Measurements from ENCODE around the gene TGM4.
A peak's percentile ranks its signal among the peaks of the same experiment; 100 is the strongest.
"Not testable (repeated sequence)": the region's sequence is repeated elsewhere in the genome, so short reads cannot be mapped to it uniquely, and the experiment has no call there.

Gene TGM4

GRCh38 chr3:44874308-44874707 is at the start of gene TGM4:
TSS of gene TGM4 (plus strand) at chr3:44874608. CDS start at chr3:44874679, 71 bp downstream.
- DNase-seq (ENCODE audit: low read depth): no peak

GRCh38 chr3:44825264-44825925 is 49.0 kb upstream of the TGM4 start:
- peak; percentile 18 for DNase-seq (ENCODE audit: low read depth)

DNA sequence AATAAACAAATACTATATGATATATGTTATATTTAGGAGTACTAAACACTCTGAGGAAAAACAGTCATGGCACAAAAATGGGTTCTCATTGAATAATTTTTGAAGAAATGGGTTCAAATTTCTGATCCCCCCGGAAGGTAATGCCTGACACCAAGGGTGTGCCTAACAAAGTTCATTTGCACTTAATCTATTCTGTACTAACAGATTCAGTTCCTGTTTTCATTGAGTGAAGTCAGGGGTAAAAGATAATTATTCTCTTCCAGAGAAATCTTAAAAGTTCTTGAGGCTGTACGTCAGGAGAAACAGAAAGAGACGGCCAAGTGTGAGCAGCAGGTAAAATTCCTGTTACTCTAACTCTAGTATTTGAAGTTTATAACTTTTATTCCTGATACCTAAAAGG is 47.2 kb upstream of the TGM4 start:
- DNase-seq (ENCODE audit: low read depth): no peak

DNA sequence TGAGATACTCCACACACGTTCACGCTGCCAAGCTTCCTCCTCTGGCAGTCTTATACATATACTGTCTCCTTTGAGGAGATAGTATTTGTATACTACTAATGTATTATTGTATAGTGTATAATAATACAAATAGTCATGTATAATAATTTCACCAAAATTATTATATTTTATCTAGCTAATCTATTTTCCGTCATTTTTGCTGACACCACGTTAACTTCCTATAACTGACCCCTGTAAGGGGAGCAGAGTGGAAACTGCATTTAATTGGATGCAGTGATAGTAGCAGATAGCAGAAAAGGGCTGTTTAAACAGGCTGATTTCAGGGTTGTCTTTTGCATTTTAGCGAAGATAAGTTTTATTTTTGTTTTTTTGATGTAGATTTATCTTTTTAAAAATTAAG is 43.2 kb upstream of the TGM4 start:
- no peak for DNase-seq (ENCODE audit: low read depth)

DNA sequence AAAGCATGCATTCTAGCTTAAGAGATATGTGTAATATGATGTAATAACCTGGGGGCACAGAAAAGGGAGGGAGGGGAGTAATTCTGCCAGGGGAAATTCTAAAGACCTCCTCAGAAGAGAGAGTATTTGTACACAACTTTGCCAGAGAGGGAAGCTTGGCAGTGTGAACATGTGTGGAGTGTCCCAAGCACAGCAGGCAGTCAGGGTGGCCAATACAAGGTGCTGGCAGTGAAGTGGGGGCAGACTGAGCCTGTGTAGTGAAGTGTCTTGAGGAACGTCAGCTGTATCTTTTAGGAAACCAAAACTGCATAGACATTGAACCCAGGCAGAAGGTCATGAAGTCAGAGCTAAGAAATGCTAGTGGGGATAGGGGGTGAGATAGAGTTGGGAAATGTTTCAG is 42.4 kb upstream of the TGM4 start:
- no peak for DNase-seq (ENCODE audit: low read depth)

DNA sequence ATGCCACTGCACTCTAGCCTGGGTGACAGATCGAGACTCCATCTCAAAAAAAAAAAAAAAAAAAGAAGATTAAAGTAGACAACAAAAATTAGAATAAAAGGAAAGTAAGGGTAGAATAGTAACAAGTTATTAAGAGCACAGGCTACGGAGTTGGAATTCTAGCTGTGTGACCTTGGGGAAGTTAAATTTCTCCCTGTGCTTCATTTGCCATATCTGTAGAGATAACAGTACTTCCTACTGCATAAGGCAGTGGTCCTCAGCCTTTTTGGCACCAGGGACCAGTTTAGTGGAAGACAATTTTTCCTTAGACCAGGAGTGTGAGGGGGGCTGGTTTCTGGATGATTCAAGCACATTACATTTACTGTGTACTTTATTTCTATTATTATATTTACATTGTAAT is 41.4 kb upstream of the TGM4 start:
- no peak for DNase-seq (ENCODE audit: low read depth)

DNA sequence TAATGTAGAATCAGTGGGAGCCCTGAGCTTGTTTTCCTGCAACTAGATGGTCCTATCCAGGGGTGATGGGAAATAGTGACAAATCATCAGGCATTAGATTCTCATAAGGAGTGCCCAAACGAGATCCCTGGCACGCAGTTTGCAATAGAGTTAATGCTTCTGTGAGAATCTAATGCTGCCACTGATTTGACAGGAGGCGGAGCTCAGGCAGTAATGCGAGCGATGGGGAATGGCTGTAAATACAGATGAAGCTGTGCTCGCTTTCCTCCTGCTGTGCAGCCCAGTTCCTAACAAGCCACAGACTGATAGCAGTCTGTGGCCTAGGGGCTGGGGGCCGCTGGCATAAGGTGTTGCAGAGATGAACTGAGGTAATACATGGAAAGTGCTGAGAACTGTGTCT is 41.0 kb upstream of the TGM4 start:
- DNase-seq (ENCODE audit: low read depth): no peak

DNA sequence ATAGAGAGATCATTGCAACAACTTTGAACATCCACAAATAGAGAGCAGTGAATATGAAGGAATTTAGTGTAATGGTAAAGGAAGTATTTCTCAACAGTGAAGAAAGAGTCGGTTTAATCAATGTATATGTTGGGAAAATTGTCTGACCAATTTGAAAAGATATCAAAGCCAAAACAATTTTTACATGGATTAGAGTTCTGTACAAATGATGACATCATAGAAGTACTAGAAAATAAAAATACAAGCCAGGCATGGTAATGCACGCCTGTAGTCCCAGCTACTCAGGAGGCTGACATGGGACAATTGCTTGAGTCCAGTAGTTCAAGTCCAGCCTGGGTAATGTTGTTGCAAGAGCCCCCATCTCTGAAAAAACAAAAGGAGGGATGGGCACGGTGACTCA is 38.7 kb upstream of the TGM4 start:
- no peak for DNase-seq (ENCODE audit: low read depth)

DNA sequence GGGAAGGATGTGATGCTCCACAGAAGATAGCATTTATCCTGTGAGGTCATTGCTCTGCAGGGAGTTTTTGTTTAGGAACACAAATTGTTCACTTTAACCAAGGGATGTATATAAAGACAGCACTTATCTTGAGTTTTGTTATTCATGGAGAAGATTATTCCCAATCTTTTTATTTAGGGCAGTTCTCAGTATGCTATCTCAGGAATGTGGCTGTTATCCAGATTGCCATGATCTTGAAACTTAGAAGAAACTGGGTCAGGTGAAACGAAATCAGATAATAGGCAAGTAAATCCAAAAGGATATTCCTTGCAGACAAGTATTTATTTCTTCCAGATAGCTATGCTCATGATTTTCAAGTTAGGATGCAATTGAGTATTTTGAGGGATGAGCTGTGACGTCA is 32.0 kb upstream of the TGM4 start:
- no peak for DNase-seq (ENCODE audit: low read depth)

- no peak for DNase-seq (ENCODE audit: low read depth)
These were observed 28.6 kb upstream of the TGM4 start for GRCh38 chr3:44845528-44846520.

DNA sequence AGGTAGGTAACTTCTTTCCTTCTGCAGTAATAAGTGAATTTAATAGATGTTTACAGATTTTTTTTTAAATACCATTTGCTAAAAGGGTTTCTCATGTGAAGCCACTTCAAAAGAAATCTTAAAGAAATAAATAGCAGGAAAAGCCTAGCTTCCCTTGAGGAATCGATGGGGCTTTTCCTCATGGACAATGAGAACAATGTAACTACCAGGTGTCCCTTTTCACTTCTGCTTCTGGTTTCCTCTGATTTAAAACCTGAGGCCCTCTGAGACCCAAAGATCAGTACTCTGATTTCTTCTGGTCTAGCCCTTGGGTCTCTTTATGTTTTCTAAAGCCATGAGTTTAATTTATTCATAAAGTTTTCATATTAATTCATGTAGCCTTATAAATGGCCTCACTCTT is 25.8 kb upstream of the TGM4 start:
- DNase-seq (ENCODE audit: low read depth): no peak

GRCh38 chr3:44856663-44857062 is 17.7 kb upstream of the TGM4 start:
- DNase-seq (ENCODE audit: low read depth): not testable (repeated sequence)

DNA sequence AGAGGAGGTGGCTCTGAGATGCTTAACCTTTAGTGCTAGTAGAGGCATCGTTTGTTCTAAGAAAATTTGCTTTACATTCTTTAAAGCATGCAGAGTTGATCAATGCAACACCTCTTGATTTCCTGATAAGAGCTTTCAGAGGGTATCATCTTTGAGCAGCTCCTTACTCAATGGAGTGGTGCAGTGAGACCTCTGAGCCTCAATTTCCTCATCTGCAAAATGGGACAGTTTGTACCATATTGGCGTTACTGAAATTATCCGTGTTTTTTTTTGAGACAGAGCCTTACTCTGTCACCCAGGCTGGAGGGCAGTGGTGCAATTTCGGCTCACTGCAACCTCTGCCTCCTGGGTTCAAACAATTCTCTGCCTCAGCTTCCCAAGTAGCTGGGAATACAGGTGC is 14.3 kb upstream of the TGM4 start:
- no peak for DNase-seq (ENCODE audit: low read depth)

GRCh38 chr3:44861412-44862225 is 12.8 kb upstream of the TGM4 start, which contains the start of gene TMEM42:
TSS of gene TMEM42 (plus strand) at chr3:44861912. CDS start at chr3:44861925, 13 bp downstream.
- DNase-seq (ENCODE audit: low read depth): peak; percentile 49

GRCh38 chr3:44862226-44862637 is 12.2 kb upstream of the TGM4 start:
- DNase-seq (ENCODE audit: low read depth): peak; percentile 23

DNA sequence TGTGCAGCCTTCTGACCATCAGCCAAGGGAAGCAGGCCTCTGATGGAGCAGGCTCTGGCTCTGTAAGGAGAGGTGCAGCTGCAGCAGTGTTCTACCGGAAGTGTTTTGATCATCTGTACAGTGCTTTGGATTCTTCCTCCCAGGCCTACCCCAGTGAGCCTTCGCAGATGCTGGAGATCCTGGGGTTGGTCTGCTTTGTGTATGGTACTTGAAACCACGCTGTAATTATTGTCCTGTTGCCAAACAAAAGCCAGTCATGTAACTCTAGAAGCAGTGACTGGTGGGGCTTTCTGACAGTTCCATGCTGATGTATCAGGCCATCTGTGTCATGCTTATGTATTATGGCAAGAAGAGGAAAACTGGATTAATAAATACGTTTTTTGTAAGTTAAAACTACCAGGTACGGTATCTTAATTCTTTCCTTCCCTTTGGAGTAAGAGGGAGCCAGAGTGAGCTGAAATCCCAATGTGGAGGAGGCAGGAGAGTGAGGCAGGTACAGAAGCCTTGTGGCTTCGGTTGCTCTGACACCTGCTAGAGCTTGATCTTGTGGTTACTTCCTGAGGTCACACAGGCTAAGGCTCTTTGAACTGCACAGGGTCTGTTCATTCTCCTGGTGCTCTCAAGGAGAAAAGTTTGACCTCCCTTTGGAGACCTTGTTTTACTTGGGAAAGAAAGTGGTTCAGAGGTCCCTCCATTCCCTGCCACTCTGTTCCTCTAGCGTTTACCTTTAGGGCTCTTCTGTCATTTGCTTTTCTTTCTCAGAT is 9.0 kb upstream of the TGM4 start:
- DNase-seq (ENCODE audit: low read depth): no peak

- no peak for DNase-seq (ENCODE audit: low read depth)
These were observed 6.8 kb upstream of the TGM4 start for GRCh38 chr3:44867421-44868111.

DNA sequence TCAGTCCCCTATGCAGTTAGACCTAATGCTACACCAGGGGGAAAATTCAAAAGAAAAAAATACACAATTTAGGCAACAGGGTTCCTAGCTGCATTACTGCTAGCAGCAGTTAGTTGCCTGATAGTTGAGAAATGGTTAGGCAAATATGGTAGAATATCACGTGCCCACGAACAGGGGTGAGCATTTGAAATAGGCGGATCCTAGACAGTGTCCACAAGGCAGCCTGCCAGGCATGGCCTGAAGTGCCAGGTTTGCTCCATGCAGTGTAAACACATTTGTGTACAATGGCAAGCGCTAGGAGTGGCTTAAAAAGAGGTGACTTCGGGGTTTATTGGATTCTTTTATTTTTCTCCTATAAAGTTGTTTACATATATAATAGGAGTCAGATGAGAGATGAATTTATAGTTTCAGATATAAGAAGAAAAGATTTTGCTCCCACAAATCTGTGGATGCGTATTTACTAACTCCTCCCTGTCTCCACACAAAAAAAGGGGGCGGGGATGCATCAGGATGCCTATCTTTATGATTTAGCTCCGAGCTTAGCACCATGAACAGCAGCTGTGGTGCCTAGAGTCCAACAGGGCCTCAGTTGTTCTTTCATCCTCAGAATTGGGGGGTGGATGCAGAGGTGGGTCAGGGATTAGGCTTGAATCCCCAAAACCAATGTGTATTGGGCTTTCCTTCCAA is 3.9 kb upstream of the TGM4 start:
- DNase-seq (ENCODE audit: low read depth): no peak

DNA sequence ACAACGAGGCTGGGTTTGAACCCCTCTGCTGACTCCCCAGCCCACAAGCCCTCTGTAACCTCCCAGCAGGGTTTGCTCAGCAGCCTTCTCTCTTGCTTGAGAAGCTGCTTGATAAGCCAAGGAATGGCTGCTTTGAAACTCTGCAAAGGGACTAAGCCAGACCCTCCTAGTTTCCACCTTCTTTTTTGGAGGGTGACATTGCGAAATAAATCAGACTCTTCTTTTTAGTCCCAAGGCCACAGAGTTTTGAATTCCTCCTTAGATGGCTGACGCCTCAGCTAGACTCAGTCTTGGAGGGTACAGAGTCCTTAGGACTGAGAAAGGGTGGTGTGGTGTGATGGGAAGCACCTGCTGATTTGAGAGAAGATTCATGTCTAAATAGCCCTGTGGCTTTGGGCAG is 1.2 kb downstream of the TGM4 start:
- no peak for DNase-seq (ENCODE audit: low read depth)

DNA sequence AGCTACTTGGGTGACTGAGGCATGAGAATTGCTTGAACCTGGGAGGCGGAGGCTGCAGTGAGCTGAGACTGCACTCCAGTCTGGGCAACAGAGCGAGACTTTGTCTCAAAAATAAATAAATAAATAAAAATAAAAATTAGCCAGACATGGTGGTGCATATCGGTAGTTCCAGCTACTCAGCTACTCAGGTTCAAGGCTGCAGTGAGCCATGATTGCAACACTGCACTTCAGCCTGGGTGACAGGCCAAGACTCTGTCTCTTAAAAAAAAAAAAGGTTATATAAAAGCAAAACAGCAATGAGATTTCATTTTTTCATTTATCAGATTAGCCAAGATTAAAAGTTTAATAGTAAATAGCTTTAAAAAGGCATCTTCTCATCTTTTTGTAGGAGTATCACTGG is 2.9 kb downstream of the TGM4 start:
- DNase-seq (ENCODE audit: low read depth): no peak
